Osteoblast (primary cell): ENCODE data around the gene ERVV-1. TPM values are rescaled to one million over a fixed set of nuclear protein-coding genes. Genes with fewer than 3 reads are reported as not detected.
A peak's percentile ranks its signal among the peaks of the same experiment; 100 is the strongest.
"Not testable (repeated sequence)": the region's sequence is repeated elsewhere in the genome, so short reads cannot be mapped to it uniquely, and the experiment has no call there.

ENCODE experiments used
- DNase-seq: peaks from one replicate; pipeline ENCODE4 v3.0.0; 2011; ENCODE audit warnings: low spot score, mixed read lengths; ENCODE audit not compliant: insufficient read length; ENCODE audit errors: missing footprints
- H2AFZ ChIP-seq: 2 replicates; pipeline ENCODE4 v1.6.0; 2011; ENCODE audit warnings: mild to moderate bottlenecking, low read length
- H3K27ac ChIP-seq: 2 replicates; pipeline ENCODE4 v1.5.1; 2011; ENCODE audit warnings: mild to moderate bottlenecking, low read depth, low read length, moderate library complexity
- H3K27me3 ChIP-seq: 2 replicates; pipeline ENCODE4 v1.6.0; 2012; ENCODE audit warnings: mild to moderate bottlenecking, control low read depth, inconsistent platforms, low read length, moderate library complexity; ENCODE audit not compliant: insufficient read depth
- H3K36me3 ChIP-seq: 2 replicates; pipeline ENCODE4 v1.5.1; 2011; ENCODE audit warnings: mild to moderate bottlenecking, low read length, control low read depth, moderate library complexity; ENCODE audit not compliant: insufficient read depth
- H3K4me1 ChIP-seq: 2 replicates; pipeline ENCODE4 v1.5.1; 2011; ENCODE audit warnings: mild to moderate bottlenecking, low read length, control low read depth, moderate library complexity; ENCODE audit not compliant: insufficient read depth
- H3K4me2 ChIP-seq: 2 replicates; pipeline ENCODE4 v1.6.0; 2011; ENCODE audit warnings: mild to moderate bottlenecking, low read length; ENCODE audit not compliant: insufficient read depth
- H3K4me3 ChIP-seq: fragments of 200-600 bp; sonication (generic); 3 replicates; pipeline ENCODE4 v1.5.1; 2012; ENCODE audit warnings: mild to moderate bottlenecking, low read length, inconsistent platforms; ENCODE audit not compliant: insufficient read depth
- H3K79me2 ChIP-seq: 2 replicates; pipeline ENCODE4 v1.6.0; 2012; ENCODE audit warnings: mild to moderate bottlenecking, low read length, control low read depth, inconsistent platforms; ENCODE audit not compliant: insufficient read depth
- H3K9me3 ChIP-seq: 2 replicates; pipeline ENCODE4 v1.5.1; 2011; ENCODE audit warnings: low read depth, low read length, control low read depth
- H4K20me1 ChIP-seq: 2 replicates; pipeline ENCODE4 v1.6.0; 2012; ENCODE audit warnings: mild to moderate bottlenecking, low read length, control low read depth; ENCODE audit not compliant: insufficient read depth
- total RNA-seq: library from RNA; depleted of rRNA; stranded (reverse); fragments of >200 nt; gene quantifications from 2 replicates; pipeline ENCODE4 v1.2.3, GENCODE V29; 2012
- TF ChIP-seq, protein P1 (sequence below): IDR thresholded peaks from 2 replicates; pipeline ENCODE4 v1.5.1; 2011; ENCODE audit warnings: mild to moderate bottlenecking, low read depth, low read length, moderate library complexity; ENCODE audit errors: extremely low read depth

Gene ERVV-1
- total RNA-seq, 1 donor = not detected

DNA sequence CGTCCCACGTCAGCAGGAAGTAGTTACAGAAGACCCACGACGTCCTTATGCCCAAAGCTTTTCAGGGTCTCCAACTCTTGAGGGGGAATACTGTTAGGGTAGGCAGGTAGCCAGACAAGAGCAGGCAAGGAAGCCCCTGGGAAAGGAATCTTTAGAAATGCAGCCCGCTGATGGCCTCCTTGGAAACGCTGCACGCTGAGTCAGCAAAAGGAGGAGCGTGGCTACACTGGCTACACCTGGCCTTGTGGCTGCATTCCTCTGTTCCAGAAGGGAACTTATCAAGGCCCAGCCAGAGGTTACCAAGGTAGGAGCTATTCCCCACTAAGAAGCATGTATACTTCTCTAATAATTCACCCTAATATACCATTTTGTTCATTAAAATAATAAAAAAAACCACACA is 2.0 kb downstream of the ERVV-1 start:
- DNase-seq = no peak
- H3K4me2 ChIP-seq = no peak overlapping the region
- H2AFZ ChIP-seq = no peak overlapping the region
- H3K27me3 ChIP-seq = no peaks in the 10 kb centered on the region
- H3K27ac ChIP-seq = no peak overlapping the region
- TF ChIP-seq, protein P1, sequence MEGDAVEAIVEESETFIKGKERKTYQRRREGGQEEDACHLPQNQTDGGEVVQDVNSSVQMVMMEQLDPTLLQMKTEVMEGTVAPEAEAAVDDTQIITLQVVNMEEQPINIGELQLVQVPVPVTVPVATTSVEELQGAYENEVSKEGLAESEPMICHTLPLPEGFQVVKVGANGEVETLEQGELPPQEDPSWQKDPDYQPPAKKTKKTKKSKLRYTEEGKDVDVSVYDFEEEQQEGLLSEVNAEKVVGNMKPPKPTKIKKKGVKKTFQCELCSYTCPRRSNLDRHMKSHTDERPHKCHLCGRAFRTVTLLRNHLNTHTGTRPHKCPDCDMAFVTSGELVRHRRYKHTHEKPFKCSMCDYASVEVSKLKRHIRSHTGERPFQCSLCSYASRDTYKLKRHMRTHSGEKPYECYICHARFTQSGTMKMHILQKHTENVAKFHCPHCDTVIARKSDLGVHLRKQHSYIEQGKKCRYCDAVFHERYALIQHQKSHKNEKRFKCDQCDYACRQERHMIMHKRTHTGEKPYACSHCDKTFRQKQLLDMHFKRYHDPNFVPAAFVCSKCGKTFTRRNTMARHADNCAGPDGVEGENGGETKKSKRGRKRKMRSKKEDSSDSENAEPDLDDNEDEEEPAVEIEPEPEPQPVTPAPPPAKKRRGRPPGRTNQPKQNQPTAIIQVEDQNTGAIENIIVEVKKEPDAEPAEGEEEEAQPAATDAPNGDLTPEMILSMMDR = no peak
- no peaks in the 10 kb centered on the region for H3K79me2 ChIP-seq
- H3K9me3 ChIP-seq = no peaks in the 10 kb centered on the region
- no peaks in the 10 kb centered on the region for H3K36me3 ChIP-seq
- no peaks in the 10 kb centered on the region for H3K4me1 ChIP-seq
- H4K20me1 ChIP-seq = peaks cover 5% of the 10 kb centered on the region
- no peak overlapping the region for H3K4me3 ChIP-seq

DNA sequence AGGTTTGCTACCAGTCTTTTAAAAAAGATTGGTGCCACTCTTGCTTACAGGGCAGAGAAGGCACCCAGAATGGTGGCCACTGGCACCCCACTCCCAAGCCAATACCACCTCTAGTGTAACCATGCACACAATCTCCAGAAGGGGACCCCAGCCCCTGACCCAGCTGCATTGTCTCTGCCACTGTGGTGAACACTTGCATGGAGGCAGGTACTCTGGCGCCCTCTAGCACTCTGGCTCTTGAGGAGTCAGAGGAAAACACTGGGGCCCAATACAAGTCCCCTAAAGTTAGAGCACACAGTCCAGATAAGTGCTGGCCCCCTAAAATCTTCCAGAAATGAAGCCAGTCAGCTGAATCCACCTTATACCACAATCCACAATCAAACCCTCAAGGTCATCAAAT is 6.0 kb downstream of the ERVV-1 start:
- H3K79me2 ChIP-seq = no peaks in the 10 kb centered on the region
- H3K9me3 ChIP-seq = no peaks in the 10 kb centered on the region
- no peak for DNase-seq
- no peak overlapping the region for H2AFZ ChIP-seq
- H3K4me2 ChIP-seq = no peak overlapping the region
- no peak overlapping the region for H3K27ac ChIP-seq
- H3K4me1 ChIP-seq = no peaks in the 10 kb centered on the region
- peaks cover 5% of the 10 kb centered on the region for H4K20me1 ChIP-seq
- no peaks in the 10 kb centered on the region for H3K36me3 ChIP-seq
- no peak overlapping the region for H3K4me3 ChIP-seq
- TF ChIP-seq, protein P1 = peak; percentile 23
- no peaks in the 10 kb centered on the region for H3K27me3 ChIP-seq

DNA sequence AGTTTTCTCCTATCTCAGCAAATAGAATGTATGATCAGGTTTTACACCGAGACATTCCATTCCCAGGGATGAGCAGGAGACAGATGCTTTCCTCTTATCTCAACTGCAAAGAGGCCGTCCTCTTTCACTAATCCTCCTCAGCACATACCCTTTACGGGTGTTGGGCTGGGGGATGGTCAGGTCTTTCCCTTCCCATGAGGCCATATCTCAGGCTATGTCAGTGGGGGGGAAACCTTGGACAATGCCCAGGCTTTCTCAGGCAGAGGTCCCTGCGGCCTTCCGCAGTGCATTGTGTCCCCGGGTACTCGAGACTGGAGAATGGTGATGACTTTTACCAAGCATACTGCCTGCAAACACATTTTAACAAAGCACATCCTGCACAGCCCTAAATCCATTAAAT is 14.6 kb downstream of the ERVV-1 start:
- H3K36me3 ChIP-seq, H3K4me3 ChIP-seq, H3K27me3 ChIP-seq, H3K79me2 ChIP-seq, H2AFZ ChIP-seq, H3K27ac ChIP-seq, H4K20me1 ChIP-seq, H3K4me1 ChIP-seq, DNase-seq, H3K4me2 ChIP-seq, H3K9me3 ChIP-seq: not testable (repeated sequence)

DNA sequence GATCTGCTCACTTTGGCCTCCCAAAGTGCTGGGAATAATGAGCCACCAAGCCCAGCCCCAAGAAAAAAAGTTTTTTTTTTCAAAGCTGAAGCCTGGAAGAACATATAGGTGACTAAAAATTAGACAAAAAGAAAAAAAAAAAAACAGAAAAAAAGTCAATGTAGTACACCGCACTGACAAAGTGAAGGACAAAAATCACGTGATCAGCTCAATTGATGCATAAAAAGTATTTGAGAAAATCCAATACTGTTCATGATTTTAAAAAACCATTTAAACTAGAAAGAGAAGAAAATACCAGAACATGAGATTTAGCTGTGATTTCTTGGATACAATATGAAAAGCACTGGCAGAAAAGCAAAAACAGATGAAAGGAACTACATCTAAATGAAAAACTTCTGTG is 20.3 kb downstream of the ERVV-1 start:
- Histone ChIP-seq H3K9me3 (no peaks in the 10 kb centered on the region), H3K4me2 (no peak overlapping the region), H3K79me2 (peaks cover 7% of the 10 kb centered on the region), H4K20me1 (no peaks in the 10 kb centered on the region), H2AFZ (no peak overlapping the region), H3K4me1 (peaks cover 5% of the 10 kb centered on the region), H3K36me3 (no peaks in the 10 kb centered on the region), H3K4me3 (no peak overlapping the region), H3K27me3 (no peaks in the 10 kb centered on the region), H3K27ac (no peak overlapping the region)
- TF ChIP-seq, protein P1 = no peak
- no peak for DNase-seq
